Superior temporal gyrus (tissue), 1 donor: ENCODE measurements around the gene MAP4K1.
A peak's percentile ranks its signal among the peaks of the same experiment; 100 is the strongest.

Source experiments
- DNase-seq: peaks from one replicate; pipeline ENCODE4 v3.0.0-alpha.2; 2016; ENCODE audit errors: extremely low spot score

The MAP4K1 gene

GRCh38 chr19:38617764-38618589 is at the start of gene MAP4K1:
MAP4K1 (minus strand) TSS chr19:38617953; CDS start chr19:38617895, 58 bp downstream.
- peak; percentile 17 for DNase-seq

DNA sequence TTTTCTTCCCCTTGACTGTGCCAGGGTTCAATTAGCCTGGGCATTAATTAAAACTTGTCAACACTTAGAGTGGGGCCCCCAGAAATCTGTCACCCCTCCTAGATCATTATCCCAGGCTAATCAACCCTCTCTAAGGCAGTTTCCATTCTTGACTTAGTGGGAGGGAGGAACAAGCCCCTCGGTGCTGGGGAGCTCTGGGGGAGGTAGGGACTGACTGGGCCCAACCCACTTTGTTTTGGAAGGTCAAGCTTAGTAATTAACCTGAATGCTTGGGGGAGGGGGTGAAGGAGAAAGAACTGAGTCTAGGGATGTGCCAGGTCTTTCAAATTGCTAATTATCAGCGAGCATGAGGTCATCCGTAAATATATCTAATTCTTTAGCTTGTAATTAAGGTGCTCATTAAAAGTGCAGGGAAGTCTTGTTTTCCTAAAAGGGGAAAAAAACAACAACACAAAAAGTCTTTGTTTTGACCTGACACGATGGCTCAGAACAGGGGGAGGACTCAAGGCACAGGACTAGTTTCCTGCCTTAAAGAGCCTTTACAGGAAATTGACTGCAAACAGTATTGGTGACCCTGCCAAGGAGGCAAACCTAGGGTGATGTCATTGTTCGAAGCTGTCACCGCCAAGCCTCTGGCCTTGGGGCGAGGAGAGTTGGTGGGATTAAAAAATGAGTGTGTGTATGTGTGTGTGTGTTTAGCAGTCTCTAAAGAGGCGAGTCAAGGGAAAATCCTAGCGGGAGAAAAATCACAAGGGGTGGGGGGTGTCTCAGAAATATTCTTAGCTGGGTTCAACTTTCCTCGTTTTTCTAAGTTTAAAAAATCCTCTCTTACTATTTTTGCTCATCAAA is 49.1 kb upstream of the MAP4K1 start:
- no peak for DNase-seq

DNA sequence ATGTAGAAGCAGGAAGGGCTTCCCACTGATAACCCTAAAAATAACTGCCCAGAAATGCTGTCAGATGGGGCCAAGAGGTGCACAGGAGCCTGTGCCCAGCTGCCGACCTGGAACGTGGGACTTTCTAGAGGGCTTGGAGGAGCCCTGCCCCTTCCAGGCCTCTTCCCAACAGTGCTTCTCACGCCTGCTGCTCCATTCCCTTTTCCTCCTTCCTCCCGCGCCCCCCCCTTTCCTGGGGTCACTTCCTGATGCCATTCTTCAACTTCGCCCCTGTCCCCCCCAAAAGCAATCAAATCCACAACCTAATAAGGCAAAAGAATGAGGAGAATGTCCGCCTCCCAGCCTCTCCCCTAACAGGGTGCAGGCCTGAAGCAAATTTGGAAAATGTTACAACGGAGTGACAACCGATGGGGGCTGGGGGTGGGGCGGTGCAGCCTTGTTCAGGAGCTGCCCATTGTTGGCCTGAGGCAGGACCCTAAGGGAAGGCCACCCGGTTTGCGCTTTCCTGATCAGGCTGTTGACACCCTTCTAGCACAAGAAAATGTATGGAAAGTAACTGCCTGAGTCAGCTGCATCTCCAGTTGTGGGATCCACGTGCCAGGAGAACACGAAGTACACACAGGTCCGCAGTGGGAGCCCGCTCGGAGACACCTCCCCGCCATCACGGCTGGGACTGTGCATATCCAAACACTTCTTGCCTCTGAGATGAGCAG is 48.4 kb upstream of the MAP4K1 start:
- no peak for DNase-seq

- no peak for DNase-seq
These were observed 47.6 kb upstream of the MAP4K1 start for GRCh38 chr19:38665219-38665931.

DNA sequence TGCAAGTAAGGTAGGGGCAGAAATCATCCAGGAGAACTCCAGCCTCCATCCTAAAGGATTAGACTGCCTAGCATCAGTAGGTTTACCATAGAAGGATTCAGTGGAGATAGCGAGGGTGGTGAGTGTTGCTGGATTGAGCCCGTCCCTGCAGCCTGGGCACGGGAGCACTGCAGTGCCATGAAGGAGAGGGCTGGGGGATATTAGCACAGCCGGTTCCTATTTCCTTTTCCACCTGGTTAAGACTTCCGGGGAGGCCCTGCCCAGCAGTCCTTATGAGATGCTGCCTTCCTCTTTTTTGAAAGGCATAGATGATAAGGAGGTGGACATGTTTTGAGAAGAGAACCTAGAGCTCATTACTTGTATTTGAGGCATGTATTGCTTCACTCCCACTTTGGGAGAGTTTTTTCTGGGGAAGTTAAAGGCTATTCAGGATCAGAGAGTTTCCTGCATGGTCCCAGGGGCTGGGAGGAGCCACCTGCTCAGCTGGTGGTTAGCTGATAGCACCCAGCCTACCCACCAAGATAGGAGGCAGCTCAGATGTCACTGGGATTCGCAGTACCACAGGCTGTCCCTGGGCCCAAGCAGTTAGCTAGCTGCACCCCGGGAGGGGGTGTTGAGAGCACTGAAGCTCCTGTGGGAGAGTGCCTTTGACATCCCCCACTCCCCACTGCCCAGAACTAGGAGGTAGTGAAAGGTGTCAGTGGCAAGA is 46.9 kb upstream of the MAP4K1 start:
- DNase-seq, result no peak

DNA sequence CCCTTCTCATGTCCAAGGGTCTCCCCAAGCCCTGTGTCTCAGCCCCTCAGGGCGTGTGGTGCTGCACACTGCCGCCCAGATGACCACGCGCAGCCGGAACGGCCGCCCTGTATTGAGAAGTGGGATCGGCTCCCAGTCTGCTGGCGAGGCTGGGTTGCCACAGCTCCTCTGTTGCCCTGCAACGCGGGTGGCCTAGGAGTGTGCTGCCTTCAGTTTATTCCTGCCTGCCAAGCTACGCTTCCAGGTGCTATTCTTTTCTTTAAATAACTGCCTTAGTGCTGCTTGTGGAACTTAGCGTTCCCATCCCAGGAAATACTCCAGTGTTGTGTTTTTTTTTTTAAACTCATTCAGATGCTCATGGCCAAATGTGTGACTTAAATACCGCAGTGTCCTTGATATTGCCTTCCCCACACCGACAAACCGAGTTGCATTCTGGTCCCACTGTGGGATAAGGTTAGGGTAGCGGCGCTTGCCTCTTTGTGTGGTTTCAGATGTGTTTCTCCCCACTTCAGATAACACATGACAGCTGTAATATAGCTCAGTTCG is 46.3 kb upstream of the MAP4K1 start:
- DNase-seq, result peak; percentile 78

- no peak for DNase-seq
These were observed 45.5 kb upstream of the MAP4K1 start for GRCh38 chr19:38663156-38663651.

DNA sequence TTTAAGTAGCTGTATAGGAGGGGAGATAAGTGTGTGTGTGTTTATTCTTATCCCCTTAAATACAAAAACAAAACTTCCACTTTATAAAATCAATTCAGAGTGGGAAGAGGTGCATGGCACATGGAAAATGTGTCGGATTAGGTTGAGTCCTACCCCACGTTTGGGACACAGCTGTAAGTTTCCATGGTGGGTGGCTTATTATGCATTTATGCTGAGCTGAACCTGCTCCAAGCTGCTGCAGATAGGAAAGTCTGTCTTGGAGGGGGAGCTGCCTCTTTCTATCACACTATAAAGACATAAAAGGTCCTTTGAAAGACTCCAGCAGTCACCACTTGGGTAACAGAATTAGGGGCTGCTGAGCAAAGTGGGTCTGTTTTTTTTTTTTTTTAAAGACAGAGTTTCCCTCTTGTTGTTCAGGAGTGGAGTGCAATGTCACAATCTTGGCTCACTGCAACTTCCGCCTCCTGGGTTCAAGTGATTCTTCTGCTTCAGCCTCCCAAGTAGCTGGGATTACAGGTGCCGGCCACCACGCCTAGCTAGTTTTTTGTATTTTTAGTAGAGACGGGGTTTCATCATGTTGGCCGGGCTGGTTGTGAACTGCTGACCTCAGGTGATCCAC is 44.9 kb upstream of the MAP4K1 start:
- no peak for DNase-seq

GRCh38 chr19:38661996-38662395 is 44.2 kb upstream of the MAP4K1 start:
- no peak for DNase-seq

GRCh38 chr19:38661136-38661535 is 43.4 kb upstream of the MAP4K1 start:
- DNase-seq, result no peak

DNA sequence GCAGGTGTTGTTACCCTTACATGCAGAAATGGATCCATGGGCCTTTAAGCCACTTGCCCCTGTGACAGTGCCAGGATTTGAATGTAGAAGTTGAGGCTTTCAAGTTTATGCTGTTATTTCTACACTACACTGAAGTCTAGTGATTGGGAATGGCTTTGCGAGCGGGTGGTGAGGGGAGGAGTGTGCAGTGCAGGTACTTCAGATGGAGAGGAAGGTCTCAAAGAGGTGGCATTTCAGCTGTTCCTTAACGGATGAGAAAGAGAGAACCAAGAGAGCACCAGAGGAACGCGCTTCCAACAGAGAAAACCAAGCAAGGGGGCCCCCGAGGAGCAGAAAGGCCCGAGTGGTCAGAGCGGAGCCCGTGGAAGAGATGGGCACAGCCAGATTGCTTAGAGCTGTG is 43.0 kb upstream of the MAP4K1 start:
- DNase-seq, result no peak

GRCh38 chr19:38658462-38659306 is 40.9 kb upstream of the MAP4K1 start:
- peak; percentile 76 for DNase-seq

DNA sequence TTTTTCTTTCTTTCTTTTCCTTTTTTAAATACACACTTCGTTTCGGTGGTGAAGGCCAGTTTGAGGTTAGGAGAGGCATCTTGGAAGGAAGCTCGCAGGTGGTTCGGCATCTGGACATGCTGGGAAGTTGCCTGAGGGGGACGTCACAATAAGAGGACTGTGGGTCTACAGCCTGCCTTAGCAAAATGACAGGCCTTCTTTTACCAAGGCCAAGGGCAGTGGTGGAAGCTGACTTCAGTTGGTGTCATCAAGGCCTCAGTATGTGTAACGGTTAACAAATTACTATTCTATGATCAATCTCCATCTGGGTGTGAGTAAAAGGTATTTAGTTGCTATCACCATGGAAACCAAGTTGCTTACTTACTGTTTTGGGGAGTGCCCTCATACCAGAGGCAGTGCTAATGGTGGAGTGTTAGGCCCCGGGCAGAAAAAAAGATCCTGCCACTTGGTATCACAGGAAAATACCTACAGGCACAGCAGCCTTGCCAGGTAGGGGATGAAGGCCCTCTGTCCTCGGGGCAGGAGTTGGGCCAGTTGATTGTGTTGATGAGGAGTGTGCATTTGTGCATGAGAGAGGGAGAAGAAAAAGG is 40.0 kb upstream of the MAP4K1 start:
- peak; percentile 35 for DNase-seq

GRCh38 chr19:38656171-38656981 is 38.6 kb upstream of the MAP4K1 start:
- DNase-seq, result peak; percentile 87

- DNase-seq, result no peak
These were observed 37.5 kb upstream of the MAP4K1 start for GRCh38 chr19:38655148-38655824.

DNA sequence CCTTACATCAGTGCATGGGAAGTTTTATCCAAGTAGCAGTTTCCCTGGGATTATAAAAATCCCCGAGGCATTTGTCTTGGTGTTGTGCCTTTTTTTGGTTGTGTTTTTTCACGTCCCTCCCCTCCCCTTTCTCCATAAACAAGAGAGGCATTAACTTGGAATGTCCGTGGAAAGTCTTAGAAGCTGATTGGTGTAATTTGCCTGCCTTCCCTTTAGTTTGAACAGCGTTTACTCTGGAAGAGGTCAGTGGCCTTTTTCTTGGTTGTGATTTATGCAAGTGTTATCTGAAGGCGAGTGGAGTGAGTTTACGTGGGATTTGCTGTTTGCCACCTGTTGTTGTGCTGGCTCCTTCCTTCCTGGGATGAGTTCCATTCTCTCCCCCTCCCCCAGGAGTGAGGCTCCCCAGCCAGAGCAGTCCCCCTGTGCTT is 36.9 kb upstream of the MAP4K1 start:
- peak; percentile 30 for DNase-seq

DNA sequence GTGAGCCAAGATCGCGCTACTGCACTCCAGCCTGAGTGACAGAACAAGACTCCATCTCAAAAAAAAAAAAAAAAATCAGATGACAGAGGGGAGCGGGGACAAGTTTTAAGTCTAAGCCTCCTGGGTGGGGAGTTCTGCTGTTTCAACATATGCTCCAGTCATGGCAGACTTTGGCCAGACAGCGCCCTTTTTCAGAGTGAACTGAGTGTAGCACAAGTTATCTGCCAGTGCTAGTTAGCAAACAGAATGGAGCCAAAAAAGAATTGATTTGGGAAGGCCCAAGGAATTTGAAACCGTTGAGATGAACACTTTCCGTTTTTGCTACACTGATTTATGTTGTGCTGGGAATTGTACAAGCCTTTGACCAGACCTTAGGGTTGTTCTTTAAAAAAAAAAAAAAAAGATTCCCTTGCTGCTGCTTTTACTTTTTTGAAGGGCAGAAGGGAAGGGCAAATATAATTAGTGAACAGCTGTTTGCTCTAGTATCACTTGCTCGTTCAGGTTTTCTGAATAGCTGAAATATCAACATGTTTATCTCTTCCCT is 35.3 kb upstream of the MAP4K1 start:
- DNase-seq, result peak; percentile 50
